Eye (tissue), 1 donor: ENCODE results near the gene RASSF8.
A peak's percentile ranks its signal among the peaks of the same experiment; 100 is the strongest.

Experiments used
- DNase-seq: peaks from one replicate; pipeline ENCODE4 v3.0.0-alpha.2; 2015

RASSF8 gene, protein sequence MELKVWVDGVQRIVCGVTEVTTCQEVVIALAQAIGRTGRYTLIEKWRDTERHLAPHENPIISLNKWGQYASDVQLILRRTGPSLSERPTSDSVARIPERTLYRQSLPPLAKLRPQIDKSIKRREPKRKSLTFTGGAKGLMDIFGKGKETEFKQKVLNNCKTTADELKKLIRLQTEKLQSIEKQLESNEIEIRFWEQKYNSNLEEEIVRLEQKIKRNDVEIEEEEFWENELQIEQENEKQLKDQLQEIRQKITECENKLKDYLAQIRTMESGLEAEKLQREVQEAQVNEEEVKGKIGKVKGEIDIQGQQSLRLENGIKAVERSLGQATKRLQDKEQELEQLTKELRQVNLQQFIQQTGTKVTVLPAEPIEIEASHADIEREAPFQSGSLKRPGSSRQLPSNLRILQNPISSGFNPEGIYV

DNA sequence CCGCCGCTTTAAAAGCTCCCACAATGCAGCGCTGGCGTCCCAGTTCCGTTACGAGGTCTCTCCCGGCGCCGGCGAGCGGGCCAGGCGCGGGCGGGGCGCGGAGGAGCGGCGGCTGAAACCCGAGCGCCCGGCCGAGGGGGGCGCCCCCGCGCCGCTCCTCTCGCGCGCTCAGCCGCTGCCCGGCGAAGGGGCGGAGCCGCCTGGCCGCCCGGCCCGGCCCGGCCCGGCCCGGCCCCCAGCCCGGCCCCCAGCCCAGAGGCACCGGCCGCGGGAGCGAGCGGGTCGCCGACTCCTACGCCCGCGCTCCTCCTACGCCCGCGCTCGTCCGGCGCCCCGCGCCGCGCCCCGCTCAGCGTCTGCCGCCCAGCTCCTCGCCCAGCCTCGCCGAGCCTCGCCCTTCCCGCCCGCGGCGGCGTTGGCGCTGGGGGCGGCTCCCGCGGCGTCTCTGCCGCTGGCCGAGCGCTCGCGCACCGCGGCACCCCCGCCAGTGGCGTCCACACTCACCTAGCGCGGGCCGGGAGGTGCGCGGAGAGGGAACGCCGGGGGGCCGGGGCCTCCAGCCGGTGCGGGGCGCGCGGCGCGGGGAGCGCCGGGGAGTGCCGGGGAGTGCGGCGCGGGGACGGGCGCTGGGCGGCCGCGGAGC lies at the start of gene RASSF8:
Gene RASSF8 (plus strand): TSS at position 255 of the 643 bp plus-strand sequence. CDS start 96,662 bp downstream, outside the sequence.
- no peak for DNase-seq

DNA sequence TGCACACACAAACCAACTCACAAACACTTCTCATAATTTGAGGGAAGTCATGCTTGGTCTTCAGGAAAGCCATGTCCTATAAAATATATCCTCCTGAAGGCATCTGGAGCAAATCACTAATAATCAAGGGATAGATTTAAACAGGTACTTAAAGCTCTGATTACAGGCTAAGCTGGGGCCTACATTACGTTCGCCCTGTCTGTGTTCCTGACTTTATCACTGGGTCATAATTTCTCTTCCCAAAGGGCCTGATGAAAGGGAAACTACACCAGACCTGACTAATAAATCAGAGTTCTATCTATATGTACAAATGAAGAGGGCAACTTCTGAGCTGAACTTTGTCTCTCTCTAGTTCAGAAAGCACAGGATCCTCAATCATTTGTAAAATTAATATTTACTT lies 43.9 kb upstream of the RASSF8 start:
- DNase-seq = no peak

DNA sequence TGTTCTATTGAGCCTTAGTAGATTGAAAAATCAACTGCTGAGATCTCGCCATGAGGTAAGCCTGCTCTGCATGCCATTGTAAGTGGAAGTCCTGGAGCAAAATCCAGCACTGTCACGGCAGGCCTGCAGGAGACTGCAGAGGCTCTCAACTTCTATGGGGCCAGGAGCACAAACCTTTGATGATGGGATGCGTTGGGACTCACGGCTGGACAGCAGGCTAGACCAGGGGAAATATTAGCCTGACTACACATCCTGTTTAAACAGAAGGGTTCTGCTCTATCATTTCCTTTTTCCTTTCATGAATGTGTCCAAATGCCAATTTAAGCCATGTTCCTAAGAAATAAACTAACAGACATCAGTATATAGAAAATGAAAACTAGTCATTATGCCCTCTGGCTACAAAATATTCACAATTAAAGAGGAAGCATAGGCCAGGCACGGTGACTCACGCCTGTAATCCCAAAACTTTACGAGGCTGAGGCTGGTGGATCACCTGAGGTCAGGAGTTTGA lies 33.9 kb upstream of the RASSF8 start:
- no peak for DNase-seq

DNA sequence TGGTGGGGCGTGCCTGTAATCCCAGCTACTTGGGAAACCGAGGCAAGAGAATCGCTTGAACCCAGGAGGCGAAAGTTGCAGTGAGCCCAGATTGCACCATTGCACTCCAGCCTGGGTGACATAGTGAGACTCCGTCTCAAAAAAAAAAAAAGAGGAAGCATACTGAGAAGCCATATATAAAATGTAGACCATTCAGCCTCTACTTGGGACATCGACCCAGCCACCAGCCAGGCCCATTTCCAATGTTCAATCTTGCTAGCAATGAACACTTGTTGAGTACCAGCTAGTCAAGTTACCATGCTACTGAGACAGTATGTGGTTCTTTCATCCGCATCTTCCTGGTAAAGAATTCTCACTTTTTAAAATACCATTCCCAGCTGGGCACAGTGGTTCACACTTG lies 33.4 kb upstream of the RASSF8 start:
- DNase-seq = no peak

- no peak for DNase-seq
Observed at GRCh38 chr12:25926536-25926935, 31.9 kb upstream of the RASSF8 start.

GRCh38 chr12:25929142-25929541 lies 29.3 kb upstream of the RASSF8 start:
- no peak for DNase-seq

DNA sequence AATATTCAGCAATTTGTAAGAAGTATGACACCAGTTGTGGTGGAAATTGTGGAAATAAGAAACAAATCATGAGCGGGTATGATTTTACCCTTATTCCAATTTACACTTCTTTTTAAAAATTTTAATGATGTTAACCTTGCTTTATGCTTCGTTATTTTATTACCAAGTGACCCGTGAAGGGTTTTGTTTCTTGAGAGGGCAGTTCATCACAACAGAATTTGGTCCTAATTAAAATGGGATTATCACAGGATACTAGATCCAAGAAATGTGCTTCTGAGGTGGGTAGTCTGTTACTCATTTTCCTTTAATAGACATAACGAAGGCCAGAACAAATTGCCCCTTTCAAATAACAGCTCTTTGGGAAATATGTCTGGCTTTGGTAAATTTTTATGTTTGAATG lies 25.5 kb upstream of the RASSF8 start:
- peak; percentile 86 for DNase-seq

DNA sequence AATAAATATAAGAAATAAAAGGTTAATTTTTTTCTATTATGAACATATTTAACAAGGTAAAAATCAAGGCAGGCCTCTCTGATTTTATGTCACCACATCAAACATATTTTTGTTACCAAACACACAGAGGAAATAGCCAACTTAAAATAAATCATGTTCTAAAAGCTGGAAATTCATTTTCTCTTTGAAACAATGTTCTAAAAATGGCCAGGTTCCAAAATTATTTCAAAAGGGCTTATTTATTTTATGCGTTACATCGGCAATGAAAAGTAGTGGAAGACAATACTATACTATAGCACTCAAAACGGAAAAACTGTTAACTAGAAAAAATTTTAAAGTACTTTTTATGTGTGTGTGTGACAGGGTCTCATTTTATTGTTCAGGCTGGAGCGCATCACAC lies 24.0 kb upstream of the RASSF8 start:
- DNase-seq = no peak

DNA sequence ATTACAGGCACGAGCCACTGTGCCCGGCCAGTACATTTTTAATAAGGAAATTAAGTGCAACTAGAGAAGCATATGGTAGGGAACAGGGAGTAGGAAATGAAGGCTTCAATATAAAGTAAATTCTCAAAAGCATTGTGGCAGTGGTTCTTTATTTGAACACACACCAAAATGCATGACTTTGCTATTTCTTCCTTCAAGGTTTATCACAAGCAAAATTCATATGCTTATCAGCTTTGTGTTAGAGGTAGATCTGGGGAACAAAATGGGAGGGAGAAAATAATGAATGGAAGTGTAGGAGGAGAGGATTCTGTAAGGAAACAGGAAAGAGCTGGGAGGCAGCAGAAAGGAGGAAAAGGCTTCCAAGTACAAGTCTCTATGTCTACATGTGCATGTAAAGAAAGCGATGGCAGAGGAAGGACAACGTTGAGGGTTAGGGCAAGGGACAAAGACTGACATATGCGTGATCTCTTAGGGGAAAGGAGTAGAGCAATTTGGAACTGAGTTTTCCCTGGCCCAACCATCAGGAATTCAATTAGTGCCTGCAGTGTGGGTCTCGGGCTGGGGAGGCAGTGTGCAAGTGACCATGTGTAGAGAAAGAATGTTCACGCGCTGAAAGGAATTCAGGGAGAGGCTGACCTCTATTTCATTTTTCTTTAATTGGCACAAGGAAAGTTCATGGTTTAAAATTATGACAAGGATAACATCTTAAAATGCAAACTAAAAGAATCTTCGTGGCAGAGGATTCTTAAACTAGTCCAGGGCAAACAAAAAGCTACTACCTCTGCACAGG lies 22.9 kb upstream of the RASSF8 start:
- peak; percentile 78 for DNase-seq

GRCh38 chr12:25937096-25937495 lies 21.4 kb upstream of the RASSF8 start:
- DNase-seq = no peak

- no peak for DNase-seq
Observed at GRCh38 chr12:25938581-25938980, 19.9 kb upstream of the RASSF8 start.

DNA sequence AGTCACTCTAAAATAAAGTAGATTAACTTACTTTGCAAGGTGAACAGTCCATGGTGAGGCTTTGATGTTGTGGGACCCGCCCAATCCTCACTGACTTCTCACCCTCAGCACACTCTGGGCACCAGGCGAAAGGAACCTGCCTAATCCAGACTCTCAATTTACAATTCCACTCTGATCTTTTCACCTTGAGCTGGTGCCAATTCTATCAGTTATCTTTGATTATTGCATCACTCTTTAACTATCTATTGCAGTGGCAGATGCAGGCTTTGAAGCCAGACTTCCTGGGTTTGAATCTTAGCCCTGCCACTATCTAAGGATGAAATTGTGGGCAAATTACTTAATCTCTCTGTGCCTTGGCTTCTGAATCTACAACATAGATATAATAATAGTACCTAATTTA lies 18.9 kb upstream of the RASSF8 start:
- DNase-seq = no peak

DNA sequence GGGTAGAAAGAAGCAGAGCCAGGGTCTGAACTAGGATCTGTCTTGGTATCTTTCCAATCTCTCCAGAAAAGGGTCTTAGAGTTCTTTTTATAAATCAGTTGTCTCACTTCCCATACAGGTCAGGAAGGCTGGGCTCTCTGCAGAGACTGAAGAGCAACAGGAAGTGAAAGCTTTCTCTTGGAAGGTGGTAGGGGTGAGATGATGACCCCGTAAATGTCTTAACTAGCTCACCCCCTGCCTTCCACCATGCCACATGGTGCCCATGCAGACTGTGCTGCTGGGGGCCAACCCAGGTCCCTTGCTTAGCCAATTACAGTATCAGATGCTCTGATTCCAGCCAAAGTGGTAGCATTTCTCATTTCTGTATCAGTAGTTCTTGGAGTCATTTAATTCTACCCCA lies 17.6 kb upstream of the RASSF8 start:
- no peak for DNase-seq

GRCh38 chr12:25942709-25943108 lies 15.8 kb upstream of the RASSF8 start:
- no peak for DNase-seq

DNA sequence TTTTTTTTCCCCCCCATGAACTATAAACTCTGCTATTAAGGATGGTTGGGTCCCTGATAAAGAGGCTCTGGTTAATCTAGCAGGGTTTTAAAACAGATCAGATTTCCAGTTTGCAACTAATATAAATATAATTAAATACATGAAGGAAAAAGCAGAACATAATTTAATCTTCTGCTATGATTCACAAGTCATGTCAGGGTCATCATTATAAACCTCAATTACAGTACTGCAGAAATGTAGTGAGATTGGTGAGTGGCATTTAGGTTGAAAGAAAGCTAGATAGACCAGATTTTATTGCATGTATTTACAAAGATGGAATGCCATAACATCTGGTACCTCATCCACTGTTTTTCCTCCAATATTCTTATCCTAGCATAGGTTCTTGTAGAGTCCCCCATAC lies 14.5 kb upstream of the RASSF8 start:
- no peak for DNase-seq

- DNase-seq = no peak
Observed at GRCh38 chr12:25949343-25949742, 9.1 kb upstream of the RASSF8 start.

- no peak for DNase-seq
Observed at GRCh38 chr12:25950329-25951115, 8.0 kb upstream of the RASSF8 start.

DNA sequence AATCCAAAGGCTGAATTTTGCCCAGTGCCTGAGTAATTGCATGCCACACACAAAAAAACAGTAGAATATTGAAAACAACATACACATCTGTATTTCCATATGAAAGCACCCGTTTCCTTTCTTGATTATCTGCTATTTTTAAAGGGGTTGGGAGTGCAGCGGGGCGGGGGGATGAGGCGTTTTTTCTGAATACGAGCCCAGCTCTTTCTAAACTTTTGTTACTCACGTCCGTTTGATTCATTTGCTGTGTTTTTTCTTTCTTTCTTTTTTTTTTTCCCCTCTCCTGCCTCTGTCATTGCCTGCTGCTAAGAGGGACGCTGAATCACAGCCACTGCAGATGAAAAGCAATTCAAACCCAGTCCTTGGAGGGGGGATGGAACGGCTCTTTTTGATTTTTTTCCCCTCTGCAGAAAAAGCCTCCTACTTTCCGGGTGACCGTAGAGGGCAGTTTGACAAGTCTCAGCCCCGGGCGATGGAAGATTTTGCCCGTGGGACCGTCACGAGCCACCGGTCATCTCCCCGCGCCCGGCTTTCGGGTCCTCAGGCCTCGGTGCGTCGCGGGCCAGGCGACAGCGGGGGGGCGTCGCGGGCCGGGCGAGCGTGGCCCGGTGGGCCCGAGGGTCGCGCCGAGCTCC lies 572 bp upstream of the RASSF8 start:
- DNase-seq = peak; percentile 92

- peak; percentile 82 for DNase-seq
Observed at GRCh38 chr12:25959071-25959961, 834 bp downstream of the RASSF8 start.

- peak; percentile 67 for DNase-seq
Observed at GRCh38 chr12:25960143-25960542, 1.7 kb downstream of the RASSF8 start.

DNA sequence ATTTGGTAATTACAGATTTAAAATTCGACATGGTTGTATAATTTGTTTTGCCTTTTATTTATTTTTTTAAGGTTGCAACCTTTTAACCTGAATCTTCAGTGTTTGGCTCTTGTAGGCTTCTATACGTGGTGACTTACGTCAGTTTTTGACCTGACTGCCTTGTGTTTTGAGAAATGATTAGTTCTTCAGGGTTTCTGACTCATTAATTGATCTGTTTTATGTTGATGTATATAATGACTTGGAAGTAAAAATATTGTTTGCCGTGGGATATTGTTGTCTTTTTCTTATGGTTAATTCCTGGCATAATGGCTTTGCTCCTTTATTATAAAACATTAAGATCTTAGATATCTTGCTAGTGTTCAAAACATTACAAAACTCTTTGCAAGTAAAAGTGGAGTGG lies 2.5 kb downstream of the RASSF8 start:
- no peak for DNase-seq
